GM10847 (cell line): ENCODE results near the gene HEG1.

ENCODE experiments used
- POLR2A ChIP-seq: IDR thresholded peaks from 2 replicates; pipeline ENCODE4 v1.6.1; 2011; ENCODE audit not compliant: insufficient read length; ENCODE audit errors: extremely low read depth

Gene HEG1

GRCh38 chr3:124966521-124967445 is 89.0 kb downstream of the HEG1 start:
- TF ChIP-seq POLR2A = no peak

DNA sequence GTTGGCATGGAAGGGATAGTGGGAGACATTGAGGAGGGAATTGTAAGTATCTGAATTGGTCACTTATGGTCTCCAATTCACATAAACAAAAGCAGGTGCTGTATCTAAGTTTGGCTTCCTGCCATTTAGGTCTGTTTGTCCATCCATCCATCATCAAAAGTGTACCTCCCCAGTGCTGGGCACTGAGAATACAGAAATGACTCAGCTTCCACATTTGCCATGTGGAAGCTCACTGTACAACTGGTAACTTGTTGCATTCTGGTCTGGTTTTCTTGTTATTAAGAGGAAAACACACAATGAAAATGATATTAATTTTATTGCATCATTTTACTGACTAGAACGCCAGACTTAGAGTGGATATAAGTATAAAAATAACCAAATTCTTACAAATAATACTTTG is 90.4 kb downstream of the HEG1 start:
- TF ChIP-seq POLR2A = no peak

DNA sequence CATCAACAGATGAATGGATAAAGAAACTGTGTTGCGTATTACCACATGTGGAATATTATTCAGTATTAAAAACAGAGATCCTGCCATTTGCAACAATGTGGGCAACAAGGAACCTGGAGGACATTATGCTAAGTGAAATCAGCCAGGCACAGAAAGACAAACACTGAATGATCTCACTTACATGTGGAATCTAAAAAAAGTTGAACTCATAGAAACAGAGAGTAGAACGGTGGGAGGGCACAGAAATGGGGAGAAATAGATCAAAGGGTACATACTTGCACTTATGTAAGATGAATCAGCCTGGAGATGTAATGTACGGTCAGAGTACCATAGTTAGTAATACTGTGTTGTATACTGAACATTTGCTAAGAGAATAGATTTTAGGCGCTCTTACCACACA is 91.4 kb downstream of the HEG1 start:
- no peak for TF ChIP-seq POLR2A

DNA sequence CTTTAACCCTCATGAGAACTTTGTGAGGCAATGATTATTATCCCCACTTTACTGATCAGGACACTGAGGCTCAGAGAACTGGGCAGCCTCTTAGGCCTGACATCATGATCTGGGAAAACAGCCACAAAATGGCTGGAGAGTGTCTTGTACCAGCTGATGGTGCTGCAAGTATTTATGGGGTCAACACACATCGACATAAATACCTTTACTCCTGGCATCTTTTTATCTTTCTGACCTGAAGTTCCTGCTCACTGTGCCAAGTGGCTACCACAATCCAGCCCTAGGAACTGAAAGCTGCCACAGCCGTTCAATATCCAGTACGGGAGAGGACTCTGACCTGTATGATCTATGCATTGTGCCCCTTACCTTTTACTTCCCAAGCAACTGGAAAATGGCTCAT is 92.0 kb downstream of the HEG1 start:
- TF ChIP-seq POLR2A = no peak

GRCh38 chr3:124962403-124962940 is 93.3 kb downstream of the HEG1 start:
- no peak for TF ChIP-seq POLR2A

GRCh38 chr3:124960698-124961097 is 95.1 kb downstream of the HEG1 start:
- no peak for TF ChIP-seq POLR2A

DNA sequence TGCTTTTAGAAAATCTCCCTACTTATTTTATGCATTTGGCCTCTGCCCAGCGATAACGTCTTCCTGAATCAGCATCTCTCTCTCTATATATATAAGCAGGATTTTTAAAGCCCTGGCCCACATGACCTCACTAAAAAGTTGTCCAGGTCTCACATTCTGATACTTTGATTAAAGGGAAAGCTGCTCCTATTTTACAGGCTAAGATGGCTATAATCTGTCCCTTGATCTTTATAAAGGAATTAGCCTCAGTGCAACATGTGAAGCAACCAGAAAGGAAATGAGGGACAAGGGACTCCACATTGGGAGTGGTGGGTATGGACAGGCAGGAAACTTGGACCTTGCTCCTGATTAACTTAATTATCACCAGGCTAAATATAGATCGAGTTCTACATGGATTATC is 95.7 kb downstream of the HEG1 start:
- no peak for TF ChIP-seq POLR2A

DNA sequence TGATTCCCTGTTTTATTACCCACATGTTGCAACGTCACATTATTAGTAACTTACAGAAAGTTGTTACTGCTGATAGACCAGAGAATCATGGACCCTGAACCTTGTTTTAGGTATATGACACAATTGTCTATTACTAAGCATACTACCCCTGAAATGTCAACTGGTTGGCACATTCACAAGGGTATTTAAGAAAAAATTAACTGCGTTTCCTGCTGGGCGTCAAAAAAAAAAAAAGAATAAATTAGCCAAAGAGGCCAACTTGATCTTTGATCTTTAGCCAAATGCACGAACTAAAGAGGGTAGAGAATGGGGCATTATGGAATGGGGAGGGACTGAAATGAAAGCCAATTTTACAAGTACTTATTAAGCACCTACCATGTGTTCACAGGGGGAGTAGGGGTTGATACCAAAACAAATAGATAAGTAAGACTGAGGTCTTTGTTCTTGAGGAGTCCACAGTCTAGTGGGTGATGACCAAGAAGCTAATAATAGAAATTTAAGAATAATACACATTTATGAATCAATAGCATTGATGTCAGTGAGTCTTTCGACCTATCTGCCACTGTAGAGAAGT is 103.4 kb downstream of the HEG1 start:
- no peak for TF ChIP-seq POLR2A

- TF ChIP-seq POLR2A = no peak
Measured at GRCh38 chr3:124951511-124952281, 104.1 kb downstream of the HEG1 start.

DNA sequence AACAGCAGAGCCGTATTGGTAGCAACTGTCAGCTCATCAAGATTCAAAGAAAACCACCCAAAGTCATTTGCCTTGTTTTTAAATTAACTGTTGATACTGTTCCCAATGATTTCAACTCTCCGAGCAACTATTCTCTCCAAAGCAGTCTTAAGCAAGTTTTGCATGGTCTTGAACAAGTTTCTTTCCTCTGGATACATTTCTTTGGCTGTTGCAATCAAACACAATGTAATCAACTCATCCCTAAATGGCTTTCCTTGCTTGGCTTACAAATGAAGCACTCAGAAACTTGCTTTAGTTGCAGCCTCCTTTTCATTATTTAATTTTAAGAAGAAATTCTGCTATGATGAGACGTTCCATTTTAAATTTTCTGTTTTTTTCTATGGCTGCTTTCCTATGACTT is 105.8 kb downstream of the HEG1 start:
- no peak for TF ChIP-seq POLR2A

- TF ChIP-seq POLR2A = no peak
Measured at GRCh38 chr3:124942613-124943012, 113.2 kb downstream of the HEG1 start.

- TF ChIP-seq POLR2A = no peak
Measured at GRCh38 chr3:124941771-124942170, 114.0 kb downstream of the HEG1 start.

DNA sequence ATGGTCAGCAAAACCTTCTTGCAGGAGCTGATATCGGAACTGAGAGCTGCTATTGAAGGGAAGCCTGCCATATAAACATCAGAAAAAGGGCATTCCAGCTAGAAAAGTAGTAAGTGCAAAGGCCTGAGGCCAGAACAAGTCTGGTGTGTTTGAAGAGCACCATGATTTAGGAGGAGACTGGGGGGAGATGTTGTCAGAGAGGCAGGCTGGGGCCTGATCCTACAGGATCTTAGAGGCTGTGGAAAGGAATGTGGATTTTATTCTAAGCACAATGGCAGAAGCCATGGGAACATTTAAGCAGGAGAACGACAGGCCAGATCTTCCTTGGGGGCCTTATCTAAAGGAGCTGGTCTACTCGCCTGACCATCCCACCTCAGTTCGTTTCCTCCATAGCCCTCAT is 116.1 kb downstream of the HEG1 start:
- TF ChIP-seq POLR2A = no peak

- no peak for TF ChIP-seq POLR2A
Measured at GRCh38 chr3:124938896-124939295, 116.9 kb downstream of the HEG1 start.

- TF ChIP-seq POLR2A = no peak
Measured at GRCh38 chr3:124937049-124937448, 118.7 kb downstream of the HEG1 start.
